PC-3 (cell line): ENCODE results near the gene VPS25. TPM values are rescaled to one million over a fixed set of nuclear protein-coding genes. Genes with fewer than 3 reads are reported as not detected.

Experiments used
- ATAC-seq: fragments of 200-7000 bp; cut with Tn5 transposase; 2 replicates; pipeline ENCODE4 v1.9.1; 2020; ENCODE audit warnings: mild to moderate bottlenecking, moderate library complexity
- BruUV-seq: library from RNA; stranded (reverse); fragments of 400-500 nt; replicated peaks from 2 replicates; lab custom pipeline; 2021; lab: Mats Ljungman, UMichigan
- CTCF ChIA-PET: fragments of 300-600 bp; sonication (Branson Sonifier 250); formaldehyde crosslinking; loops from one replicate; lab custom pipeline; 2022; ENCODE audit warnings: antibody characterized with exemption; lab: Charles Lee
- POLR2A ChIA-PET: fragments of 300-600 bp; sonication (Branson Sonifier 250); formaldehyde crosslinking; loops from one replicate; lab custom pipeline; 2022; ENCODE audit warnings: antibody characterized with exemption; ENCODE audit not compliant: unreplicated experiment; lab: Charles Lee
- DNase-seq: peaks from one replicate; pipeline ENCODE4 v3.0.0-alpha.2; 2015
- H2AFZ ChIP-seq: fragments of 300-600 bp; sonication (generic); 2 replicates; pipeline ENCODE4 v1.6.0; 2016; ENCODE audit warnings: antibody characterized with exemption, low read length
- H3F3A ChIP-seq: fragments of 300-600 bp; sonication (generic); one replicate; pipeline ENCODE4 v1.6.0; 2017; ENCODE audit warnings: antibody characterized with exemption, low read length, control low read depth, mild to moderate bottlenecking; ENCODE audit not compliant: unreplicated experiment
- H3K27ac ChIP-seq: fragments of 300-600 bp; sonication (generic); 2 replicates; pipeline ENCODE4 v1.5.1; 2016; ENCODE audit warnings: mild to moderate bottlenecking, low read length
- H3K27me3 ChIP-seq: fragments of 300-600 bp; sonication (generic); 2 replicates; pipeline ENCODE4 v1.6.1; 2016; ENCODE audit warnings: low read length, mixed read lengths
- H3K36me3 ChIP-seq: fragments of 300-600 bp; sonication (generic); 2 replicates; pipeline ENCODE4 v1.6.1; 2016; ENCODE audit warnings: low read depth, mixed run types, low read length, mixed read lengths
- H3K4me1 ChIP-seq: fragments of 300-600 bp; sonication (generic); 2 replicates; pipeline ENCODE4 v1.5.1; 2016; ENCODE audit warnings: low read length; ENCODE audit not compliant: insufficient read depth
- H3K4me2 ChIP-seq: fragments of 300-600 bp; sonication (generic); 2 replicates; pipeline ENCODE4 v1.6.0; 2016; ENCODE audit warnings: low read length
- H3K4me3 ChIP-seq: fragments of 300-600 bp; sonication (generic); 2 replicates; pipeline ENCODE4 v1.5.1; 2016; ENCODE audit warnings: mild to moderate bottlenecking, low read length, mixed read lengths
- H3K79me2 ChIP-seq: fragments of 300-600 bp; sonication (generic); 2 replicates; pipeline ENCODE4 v1.6.1; 2017; ENCODE audit warnings: low read length, mixed read lengths
- H3K9ac ChIP-seq: fragments of 300-600 bp; sonication (generic); 2 replicates; pipeline ENCODE4 v1.6.0; 2016; ENCODE audit warnings: mild to moderate bottlenecking, low read length
- H3K9me2 ChIP-seq: fragments of 300-600 bp; sonication (generic); replicated peaks from 2 replicates; pipeline ENCODE4 v1.6.1; 2016; ENCODE audit warnings: mixed run types, low read length, mixed read lengths
- H3K9me3 ChIP-seq: fragments of 300-600 bp; sonication (generic); 2 replicates; pipeline ENCODE4 v1.6.1; 2016; ENCODE audit warnings: low read length, mixed read lengths
- H4K20me1 ChIP-seq: fragments of 300-600 bp; sonication (generic); 2 replicates; pipeline ENCODE4 v1.6.1; 2016; ENCODE audit warnings: low read length, mixed read lengths
- EZH2 ChIP-seq: fragments of 300-600 bp; sonication (generic); IDR thresholded peaks from one replicate; pipeline ENCODE4 v1.6.1; 2017; ENCODE audit warnings: antibody characterized with exemption, mild to moderate bottlenecking, low read length; ENCODE audit not compliant: unreplicated experiment
- EZH2phosphoT487 ChIP-seq: fragments of 300-600 bp; sonication (generic); IDR thresholded peaks from 2 replicates; pipeline ENCODE4 v1.6.1; 2018; ENCODE audit warnings: mild to moderate bottlenecking, antibody characterized with exemption, low read length, borderline replicate concordance
- intact Hi-C: fragments of 100-400 bp; cut with micrococcal nuclease; formaldehyde crosslinking; loops from 2 replicates; pipeline ENCODE4 v1.9.0; 2023
- total RNA-seq: library from RNA; depleted of rRNA; stranded (reverse); fragments of >200 nt; gene quantifications from 2 replicates; pipeline ENCODE4 v1.2.3, GENCODE V29; 2014
- TF ChIP-seq, protein P1 (sequence below): fragments of 300-600 bp; sonication (generic); conservative IDR thresholded peaks from 2 replicates; pipeline ENCODE4 v1.5.1; 2017; ENCODE audit warnings: antibody characterized with exemption, low read depth, mild to moderate bottlenecking, low read length

Gene VPS25
- total RNA-seq, 1 experiment from 2014 or later, result 62.0 TPM

DNA sequence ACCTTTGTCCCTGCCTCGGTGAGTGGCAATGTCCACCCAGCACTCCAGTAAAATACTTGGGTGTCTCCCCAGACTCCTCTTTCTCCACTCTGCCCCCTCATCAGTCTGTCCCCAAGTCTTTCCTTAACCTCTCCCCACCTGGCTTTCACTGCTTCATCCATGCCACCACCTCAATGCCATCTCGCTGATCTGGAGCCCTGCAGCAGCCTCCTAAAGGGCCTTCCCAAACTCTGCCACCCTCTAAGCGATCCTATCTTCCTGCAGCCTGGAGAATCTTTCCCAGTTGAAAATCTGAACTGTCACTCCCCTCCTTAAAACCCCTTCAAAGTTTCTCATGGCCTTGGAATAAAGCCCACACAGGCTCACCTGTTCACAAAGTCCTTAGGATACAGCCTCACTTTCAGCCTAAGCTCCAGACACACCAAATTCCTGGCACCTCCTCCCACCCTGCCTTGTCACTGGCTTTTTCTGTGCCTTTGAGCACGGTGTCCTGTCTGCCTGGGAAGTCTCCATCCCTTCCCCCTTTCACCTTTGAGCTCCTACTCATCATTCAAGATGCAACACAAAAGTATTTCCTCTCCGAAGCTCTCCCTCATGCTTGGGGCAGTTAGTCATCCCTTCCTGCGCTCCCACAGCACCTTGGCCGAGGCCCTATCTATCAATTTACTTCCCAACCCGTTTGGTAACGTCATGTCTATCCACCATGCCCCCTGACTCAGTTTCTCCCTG lies 10.0 kb downstream of the VPS25 start:
- intact Hi-C loops, result loop anchor here (5.0 kb wide), 1 partner anchor 39 kb away; the partner anchor contains the start of gene BECN1
- peaks cover 27% of the 10 kb centered on the region for H3K36me3 ChIP-seq
- peak overlapping the region; percentile 90 for H3K9ac ChIP-seq
- H3K9me3 ChIP-seq, result no peaks in the 10 kb centered on the region
- H3K4me1 ChIP-seq, result peaks cover 32% of the 10 kb centered on the region
- H3K27me3 ChIP-seq, result no peaks in the 10 kb centered on the region
- peaks cover 54% of the 10 kb centered on the region for H3K79me2 ChIP-seq
- CTCF ChIA-PET, result interaction anchor here (0.5 to 1.1 kb wide), 3 partner anchors 40 to 821 kb away, joined by 3 read pairs; no protein-coding TSS in a partner anchor
- H4K20me1 ChIP-seq, result no peaks in the 10 kb centered on the region
- POLR2A ChIA-PET, result interaction anchor here (0.5 to 1.0 kb wide), 5 partner anchors 9 to 984 kb away, joined by 3 to 10 read pairs (median 6); no protein-coding TSS in a partner anchor
- peak overlapping the region; percentile 99 for H3K4me3 ChIP-seq
- H3K9me2 ChIP-seq, result no peaks in the 10 kb centered on the region
- ATAC-seq (peak; percentile 34), DNase-seq (peak; percentile 91)
- TF ChIP-seq EZH2 (no peak), EZH2phosphoT487 (no peak)
- TF ChIP-seq, protein P1, sequence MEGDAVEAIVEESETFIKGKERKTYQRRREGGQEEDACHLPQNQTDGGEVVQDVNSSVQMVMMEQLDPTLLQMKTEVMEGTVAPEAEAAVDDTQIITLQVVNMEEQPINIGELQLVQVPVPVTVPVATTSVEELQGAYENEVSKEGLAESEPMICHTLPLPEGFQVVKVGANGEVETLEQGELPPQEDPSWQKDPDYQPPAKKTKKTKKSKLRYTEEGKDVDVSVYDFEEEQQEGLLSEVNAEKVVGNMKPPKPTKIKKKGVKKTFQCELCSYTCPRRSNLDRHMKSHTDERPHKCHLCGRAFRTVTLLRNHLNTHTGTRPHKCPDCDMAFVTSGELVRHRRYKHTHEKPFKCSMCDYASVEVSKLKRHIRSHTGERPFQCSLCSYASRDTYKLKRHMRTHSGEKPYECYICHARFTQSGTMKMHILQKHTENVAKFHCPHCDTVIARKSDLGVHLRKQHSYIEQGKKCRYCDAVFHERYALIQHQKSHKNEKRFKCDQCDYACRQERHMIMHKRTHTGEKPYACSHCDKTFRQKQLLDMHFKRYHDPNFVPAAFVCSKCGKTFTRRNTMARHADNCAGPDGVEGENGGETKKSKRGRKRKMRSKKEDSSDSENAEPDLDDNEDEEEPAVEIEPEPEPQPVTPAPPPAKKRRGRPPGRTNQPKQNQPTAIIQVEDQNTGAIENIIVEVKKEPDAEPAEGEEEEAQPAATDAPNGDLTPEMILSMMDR, result no peak
- H3F3A ChIP-seq, result no peaks in the 10 kb centered on the region
- H2AFZ ChIP-seq, result no peak overlapping the region
- peak overlapping the region; percentile 89 for H3K27ac ChIP-seq
- H3K4me2 ChIP-seq, result peak overlapping the region; percentile 93
- BruUV-seq, result TSS peak; percentile 23

DNA sequence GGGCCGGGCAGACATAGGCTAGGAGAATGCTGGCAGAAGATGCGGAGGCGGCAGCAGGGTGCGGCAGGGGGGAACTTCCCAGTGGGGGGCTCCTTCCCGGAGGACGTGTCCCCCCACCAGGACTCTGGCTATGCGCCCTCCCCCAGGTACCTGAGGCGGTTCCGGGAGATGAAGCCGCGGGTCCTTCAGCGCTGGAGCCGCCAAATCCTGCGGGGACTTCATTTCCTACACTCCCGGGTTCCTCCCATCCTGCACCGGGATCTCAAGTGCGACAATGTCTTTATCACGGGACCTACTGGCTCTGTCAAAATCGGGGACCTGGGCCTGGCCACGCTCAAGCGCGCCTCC lies 10.5 kb downstream of the VPS25 start:
- Histone ChIP-seq H3K79me2 (peaks cover 54% of the 10 kb centered on the region), H3K4me3 (peak overlapping the region; percentile 26; the same call in 1 of the 2 replicates), H3F3A (no peaks in the 10 kb centered on the region), H3K4me2 (peak overlapping the region; percentile 93), H4K20me1 (no peaks in the 10 kb centered on the region), H3K9me3 (no peaks in the 10 kb centered on the region), H3K9me2 (no peaks in the 10 kb centered on the region), H3K36me3 (peaks cover 33% of the 10 kb centered on the region), H3K9ac (no peak overlapping the region), H3K27me3 (no peaks in the 10 kb centered on the region), H3K27ac (peak overlapping the region; percentile 89), H2AFZ (no peak overlapping the region), H3K4me1 (peaks cover 32% of the 10 kb centered on the region)
- ATAC-seq (no peak), DNase-seq (no peak)
- intact Hi-C loops, result loop anchor here (5.0 kb wide), 1 partner anchor 39 kb away; the partner anchor contains the start of gene BECN1
- ChIA-PET CTCF (interaction anchor here (0.5 to 1.1 kb wide), 2 partner anchors 205 to 821 kb away, joined by 3 read pairs; no protein-coding TSS in a partner anchor), POLR2A (interaction anchor here (0.6 to 1.0 kb wide), 3 partner anchors 10 to 62 kb away, joined by 6 to 10 read pairs (median 7); no protein-coding TSS in a partner anchor)
- BruUV-seq, result no TSS peak
- TF ChIP-seq, protein P1, result no peak
- TF ChIP-seq EZH2phosphoT487 (no peak), EZH2 (no peak)
